Measurements from ENCODE around the gene TAP1. TPM values are rescaled to one million over a fixed set of nuclear protein-coding genes. Genes with fewer than 3 reads are reported as not detected.
A peak's percentile ranks its signal among the peaks of the same experiment; 100 is the strongest.

The TAP1 gene
- total RNA-seq, 4 donors from 2014 or later: 30.5 to 128 (median 55.6) TPM

DNA sequence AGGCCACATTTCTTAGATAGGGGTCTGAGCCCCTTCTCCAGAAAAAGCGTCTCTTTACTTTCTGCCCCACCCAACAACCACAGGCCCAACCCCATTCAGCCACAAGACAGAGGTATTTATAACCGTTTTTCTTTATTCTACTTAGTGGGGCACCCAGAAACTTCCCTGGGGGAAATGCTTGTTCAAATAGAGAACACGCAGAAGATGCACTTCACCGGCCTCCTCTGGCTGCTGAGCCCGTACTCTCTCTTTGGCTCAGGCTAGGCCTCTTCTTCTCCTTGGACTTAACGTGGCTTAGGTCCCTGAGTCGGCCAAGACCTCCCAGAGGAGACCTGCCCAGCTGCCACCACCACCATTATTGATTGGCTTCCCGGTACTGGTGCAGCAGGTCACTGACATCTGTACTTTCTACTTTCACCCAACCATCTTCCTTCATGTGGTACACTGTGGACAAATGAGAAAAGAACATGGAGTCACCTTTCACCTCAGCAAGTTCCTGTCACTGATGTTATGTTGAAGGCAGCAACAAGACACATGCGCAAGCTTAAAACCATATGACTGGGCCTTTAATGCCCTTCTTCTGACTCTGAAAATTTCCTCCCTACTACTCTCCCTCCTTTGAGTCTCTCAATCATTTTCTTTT, 12.8 kb downstream of the TAP1 start:
- DNase-seq (ENCODE audit: low spot score) (no peak), ATAC-seq (ENCODE audit: low FRiP score) (no peak)
- TF ChIP-seq CTCF (IDR thresholded peaks at IDR 0.05): no peak

DNA sequence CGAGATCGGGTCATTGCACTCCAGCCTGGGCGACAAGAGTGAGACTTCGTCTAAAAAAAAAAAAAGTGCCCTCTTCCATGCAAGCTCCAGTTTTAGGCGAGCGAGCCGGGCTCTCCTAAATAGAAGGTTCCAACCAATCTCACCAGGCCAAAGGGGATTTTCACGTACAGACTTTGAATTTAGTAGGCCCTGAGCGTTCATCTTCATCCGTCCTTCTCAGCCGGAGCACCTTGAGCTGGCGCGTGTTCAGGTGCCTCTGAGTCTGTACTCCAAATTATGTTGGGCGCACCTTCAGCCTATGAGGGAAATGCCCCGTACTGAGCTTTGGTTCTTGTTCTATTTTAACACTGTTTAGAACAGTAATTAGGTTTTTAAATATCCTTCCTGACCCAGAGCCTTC, 14.1 kb downstream of the TAP1 start:
- ATAC-seq (ENCODE audit: low FRiP score) (no peak), DNase-seq (ENCODE audit: low spot score) (no peak)
- TF ChIP-seq CTCF (IDR thresholded peaks at IDR 0.05): no peak

GRCh38 chr6:32838114-32838958, 15.2 kb downstream of the TAP1 start, which contains the start of gene TAP2:
Gene TAP2, minus strand, starts transcription at chr6:32838739. Its CDS starts 506 bp downstream, at chr6:32838233.
- TF ChIP-seq CTCF (IDR thresholded peaks at IDR 0.05): peak in 2 of 3 donors; percentile 67 to 97
- ATAC-seq (ENCODE audit: low FRiP score) (peak; percentile 97), DNase-seq (ENCODE audit: low spot score) (peak; percentile 95)

GRCh38 chr6:32837651-32838113, 15.8 kb downstream of the TAP1 start:
- TF ChIP-seq CTCF (IDR thresholded peaks at IDR 0.05): no peak
- ATAC-seq (ENCODE audit: low FRiP score) (peak; percentile 33), DNase-seq (ENCODE audit: low spot score) (no peak)

GRCh38 chr6:32836873-32837272, 16.6 kb downstream of the TAP1 start:
- DNase-seq (ENCODE audit: low spot score) (no peak), ATAC-seq (ENCODE audit: low FRiP score) (no peak)
- no peak for TF ChIP-seq CTCF (IDR thresholded peaks at IDR 0.05)

- no peak for ATAC-seq (ENCODE audit: low FRiP score)
- DNase-seq (ENCODE audit: low spot score): no peak
Observed at GRCh38 chr6:32835167-32835893, 18.2 kb downstream of the TAP1 start.

More at GRCh38 chr6:32835167-32835893, 18.2 kb downstream of the TAP1 start:
- no peak for TF ChIP-seq CTCF (IDR thresholded peaks at IDR 0.05)
